Esophagus squamous epithelium (tissue), 4 donors: ENCODE results near the gene SPDYE3.

Source experiments
- CTCF ChIP-seq, 6 experiments: fragments of 450-650 bp in 4 of 6; fragments of 200-600 bp in 2 of 6; sonication (generic) in 2 of 6; IDR thresholded peaks; one replicate each; pipeline ENCODE4 v1.5.1; 2016 to 2019; ENCODE audit warnings: antibody characterized with exemption in 6 of 6, mild to moderate bottlenecking in 4 of 6, moderate library complexity in 4 of 6
- POLR2A ChIP-seq, 4 donors: fragments of 450-650 bp; IDR thresholded peaks; one replicate each; pipeline ENCODE4 v1.6.1; 2017; ENCODE audit warnings: antibody characterized with exemption in 4 of 4, mild to moderate bottlenecking in 4 of 4, moderate library complexity in 3 of 4

DNA sequence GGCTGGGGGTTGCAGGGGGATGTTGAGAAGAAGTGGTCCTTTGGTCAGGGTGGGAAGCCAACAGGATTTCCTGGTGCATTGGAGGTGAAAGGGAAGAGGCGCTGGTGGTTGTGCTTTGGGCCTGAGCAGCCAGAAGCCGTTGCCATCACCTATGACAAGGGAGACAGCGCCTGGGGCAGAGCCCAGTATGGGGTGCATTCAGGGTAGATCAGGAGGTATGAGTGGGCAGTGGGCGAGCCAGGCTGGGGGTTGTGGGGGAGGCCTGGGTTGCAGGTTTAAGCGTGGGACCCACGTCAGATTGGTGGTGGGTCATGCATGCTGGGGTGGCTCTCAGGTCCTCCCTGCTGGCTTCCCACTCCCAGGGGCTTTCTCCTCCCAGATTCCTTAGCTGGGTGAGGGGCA is 44.2 kb downstream of the SPDYE3 start:
- TF ChIP-seq CTCF (IDR thresholded peaks at IDR 0.05), result no peak
- TF ChIP-seq POLR2A (IDR thresholded peaks at IDR 0.05), result no peak
